Epithelial cell of alveolus of lung (primary cell): ENCODE data around the gene CDH10. TPM values are rescaled to one million over a fixed set of nuclear protein-coding genes. Genes with fewer than 3 reads are reported as not detected.

Source experiments
- total RNA-seq: library from RNA; depleted of rRNA; stranded (reverse); fragments of >200 nt; gene quantifications from 2 replicates; pipeline ENCODE4 v1.2.1, GENCODE V29; 2015

Gene CDH10
- 0.08 and 2.6 TPM in 2 replicates for total RNA-seq

DNA sequence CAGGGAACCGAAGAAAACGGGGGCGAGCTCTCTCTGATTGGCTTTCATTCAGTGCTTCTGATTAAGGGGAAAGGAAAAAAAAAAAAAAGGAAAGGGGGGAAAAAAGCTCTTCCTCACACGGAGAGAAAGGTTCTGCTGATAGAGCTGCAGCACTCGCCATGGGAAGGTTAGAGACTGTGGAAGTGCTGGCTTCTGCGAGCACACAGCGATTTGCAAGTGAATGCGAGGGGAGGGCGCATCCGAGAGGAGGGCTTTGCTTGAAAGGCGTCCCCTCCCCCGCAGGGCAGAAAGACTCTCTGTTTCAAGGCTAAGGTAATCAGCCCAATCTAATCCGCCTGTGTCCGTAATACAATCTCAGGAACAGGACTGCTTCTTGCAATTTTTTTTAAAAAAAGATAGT lies at the start of gene CDH10:
CDH10 (minus strand) TSS at position 218 of the 400 bp plus-strand sequence. CDS start 51,488 bp downstream, outside the sequence.

